B cell (primary cell): ENCODE measurements around the gene ANKRD65.

Experiments used
- EZH2 ChIP-seq: IDR thresholded peaks from 2 replicates; pipeline ENCODE4 v1.6.1; 2012; ENCODE audit warnings: borderline replicate concordance, low read depth, mild to moderate bottlenecking, moderate library complexity, low read length; ENCODE audit not compliant: insufficient read depth, poor library complexity, severe bottlenecking
- TF ChIP-seq, protein P1 (sequence below): fragments of 200-600 bp; IDR thresholded peaks from one replicate; pipeline ENCODE4 v1.8.0; 2022; ENCODE audit warnings: antibody characterized with exemption, mild to moderate bottlenecking

DNA sequence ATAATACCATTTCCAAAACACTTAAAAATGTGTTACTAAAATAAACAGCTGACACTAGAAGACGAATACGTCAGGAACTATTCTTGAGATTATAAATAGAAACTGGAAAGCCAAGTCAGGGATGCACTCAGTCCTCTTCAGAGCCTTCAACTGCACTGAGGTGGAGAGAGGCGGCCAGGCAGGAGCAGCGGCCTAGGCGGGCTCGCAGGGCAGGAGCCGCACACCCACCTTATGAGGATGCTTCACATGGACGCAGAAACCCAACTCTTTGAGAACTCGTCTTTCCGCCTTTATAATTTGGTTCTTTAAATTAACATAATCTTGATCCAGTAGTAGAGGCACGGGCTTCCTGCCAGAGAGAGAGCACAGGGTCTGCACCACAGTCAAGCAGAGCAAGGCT, 25.9 kb downstream of the ANKRD65 start:
- TF ChIP-seq, protein P1, sequence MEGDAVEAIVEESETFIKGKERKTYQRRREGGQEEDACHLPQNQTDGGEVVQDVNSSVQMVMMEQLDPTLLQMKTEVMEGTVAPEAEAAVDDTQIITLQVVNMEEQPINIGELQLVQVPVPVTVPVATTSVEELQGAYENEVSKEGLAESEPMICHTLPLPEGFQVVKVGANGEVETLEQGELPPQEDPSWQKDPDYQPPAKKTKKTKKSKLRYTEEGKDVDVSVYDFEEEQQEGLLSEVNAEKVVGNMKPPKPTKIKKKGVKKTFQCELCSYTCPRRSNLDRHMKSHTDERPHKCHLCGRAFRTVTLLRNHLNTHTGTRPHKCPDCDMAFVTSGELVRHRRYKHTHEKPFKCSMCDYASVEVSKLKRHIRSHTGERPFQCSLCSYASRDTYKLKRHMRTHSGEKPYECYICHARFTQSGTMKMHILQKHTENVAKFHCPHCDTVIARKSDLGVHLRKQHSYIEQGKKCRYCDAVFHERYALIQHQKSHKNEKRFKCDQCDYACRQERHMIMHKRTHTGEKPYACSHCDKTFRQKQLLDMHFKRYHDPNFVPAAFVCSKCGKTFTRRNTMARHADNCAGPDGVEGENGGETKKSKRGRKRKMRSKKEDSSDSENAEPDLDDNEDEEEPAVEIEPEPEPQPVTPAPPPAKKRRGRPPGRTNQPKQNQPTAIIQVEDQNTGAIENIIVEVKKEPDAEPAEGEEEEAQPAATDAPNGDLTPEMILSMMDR = no peak
- TF ChIP-seq EZH2 = no peak
